Skeletal muscle satellite cell (primary cell): Measurements from ENCODE around the gene ANXA9.

Experiments
- H3K27me3 ChIP-seq: 2 replicates; pipeline ENCODE4 v1.7.0; 2013; ENCODE audit warnings: low read length; ENCODE audit not compliant: control insufficient read depth, insufficient read depth
- H3K36me3 ChIP-seq: 2 replicates; pipeline ENCODE4 v1.7.0; 2013; ENCODE audit warnings: mild to moderate bottlenecking, control low read depth, low read length; ENCODE audit not compliant: insufficient read depth
- H3K4me1 ChIP-seq: 2 replicates; pipeline ENCODE4 v1.7.0; 2013; ENCODE audit warnings: low read length; ENCODE audit not compliant: control insufficient read depth, insufficient read depth
- H3K4me2 ChIP-seq: 2 replicates; pipeline ENCODE4 v1.7.0; 2013; ENCODE audit warnings: mild to moderate bottlenecking, low read length
- H3K4me3 ChIP-seq: 2 replicates; pipeline ENCODE4 v1.7.0; 2013; ENCODE audit warnings: low read length
- H3K9ac ChIP-seq: 2 replicates; pipeline ENCODE4 v1.7.0; 2013; ENCODE audit warnings: mild to moderate bottlenecking, low read depth, low read length, moderate library complexity
- H3K9me3 ChIP-seq: replicated peaks from 2 replicates; pipeline ENCODE4 v1.7.0; 2013; ENCODE audit warnings: mild to moderate bottlenecking, control low read depth, low read length

The ANXA9 gene

GRCh38 chr1:150976879-150977694, 5.0 kb upstream of the ANXA9 start:
- Histone ChIP-seq H3K4me2 (peak overlapping the region; percentile 71), H3K4me1 (peaks cover 61% of the 10 kb centered on the region), H3K36me3 (no peaks in the 10 kb centered on the region), H3K9ac (peak overlapping the region; percentile 42), H3K27me3 (no peaks in the 10 kb centered on the region), H3K4me3 (peak overlapping the region; percentile 43), H3K9me3 (no peaks in the 10 kb centered on the region)

DNA sequence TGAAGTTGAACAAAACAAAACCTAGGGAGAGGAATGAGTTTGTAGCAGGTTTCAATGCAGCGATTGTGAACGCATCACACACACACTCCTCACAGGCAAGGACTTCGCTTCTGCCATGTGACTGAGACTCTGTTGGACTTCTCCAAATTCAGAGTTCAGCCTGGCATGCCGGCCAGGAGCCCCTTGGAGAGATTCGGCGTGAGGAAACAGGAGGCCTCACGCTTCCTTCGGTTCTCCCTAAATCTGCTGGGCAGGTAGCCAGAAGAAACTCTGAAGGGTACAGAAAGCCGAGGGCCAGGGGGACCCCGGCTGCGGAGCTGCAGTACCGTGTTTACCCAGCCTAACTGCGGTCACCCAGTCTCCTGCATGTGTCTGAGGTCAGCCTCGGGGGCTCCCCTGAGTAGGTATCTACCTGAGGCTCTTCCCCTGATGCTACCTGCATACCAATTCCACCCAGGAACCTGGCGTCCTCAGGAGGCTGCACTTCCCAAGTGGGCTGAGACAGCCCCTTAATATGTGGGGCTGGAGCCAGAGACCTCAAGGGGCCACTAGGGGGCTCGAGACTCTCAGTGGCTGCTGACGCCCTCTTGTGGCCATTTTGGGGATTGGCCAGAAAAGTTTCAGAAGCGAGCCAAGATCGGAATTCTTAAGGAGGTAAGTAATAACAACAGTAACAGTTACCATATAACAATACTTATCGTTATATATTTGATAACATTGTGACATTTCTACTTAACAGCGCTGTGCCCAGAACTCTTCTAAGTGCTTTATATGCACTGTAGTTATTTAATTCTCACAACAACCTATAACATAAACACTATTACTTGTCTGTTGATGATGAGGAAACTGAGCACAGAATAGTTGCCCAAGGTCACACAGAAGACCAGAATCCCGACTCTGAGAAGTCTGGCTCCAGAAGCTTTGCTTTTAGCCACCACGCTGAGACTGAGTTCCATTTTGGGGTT, 2.7 kb upstream of the ANXA9 start:
- Histone ChIP-seq H3K36me3 (no peaks in the 10 kb centered on the region), H3K4me3 (no peak overlapping the region), H3K9ac (no peak overlapping the region), H3K9me3 (no peaks in the 10 kb centered on the region), H3K4me1 (peaks cover 49% of the 10 kb centered on the region), H3K27me3 (no peaks in the 10 kb centered on the region), H3K4me2 (peak overlapping the region; percentile 26)

- peaks cover 44% of the 10 kb centered on the region for H3K4me1 ChIP-seq
- H3K4me2 ChIP-seq: no peak overlapping the region
- H3K9ac ChIP-seq: no peak overlapping the region
- H3K27me3 ChIP-seq: no peaks in the 10 kb centered on the region
- H3K36me3 ChIP-seq: no peaks in the 10 kb centered on the region
- H3K4me3 ChIP-seq: no peak overlapping the region
- H3K9me3 ChIP-seq: no peaks in the 10 kb centered on the region
Observed at GRCh38 chr1:150981177-150981804, 801 bp upstream of the ANXA9 start.

GRCh38 chr1:150985179-150985825, 3.2 kb downstream of the ANXA9 start:
- no peak overlapping the region for H3K9ac ChIP-seq
- no peaks in the 10 kb centered on the region for H3K9me3 ChIP-seq
- no peaks in the 10 kb centered on the region for H3K27me3 ChIP-seq
- no peak overlapping the region for H3K4me2 ChIP-seq
- no peaks in the 10 kb centered on the region for H3K36me3 ChIP-seq
- H3K4me1 ChIP-seq: peaks cover 12% of the 10 kb centered on the region
- no peak overlapping the region for H3K4me3 ChIP-seq

GRCh38 chr1:150987924-150988323, 5.8 kb downstream of the ANXA9 start:
- no peaks in the 10 kb centered on the region for H3K9me3 ChIP-seq
- H3K36me3 ChIP-seq: no peaks in the 10 kb centered on the region
- no peaks in the 10 kb centered on the region for H3K4me1 ChIP-seq
- no peak overlapping the region for H3K4me3 ChIP-seq
- no peak overlapping the region for H3K9ac ChIP-seq
- no peak overlapping the region for H3K4me2 ChIP-seq
- H3K27me3 ChIP-seq: no peaks in the 10 kb centered on the region

GRCh38 chr1:150992626-150993025, 10.5 kb downstream of the ANXA9 start:
- no peak overlapping the region for H3K4me3 ChIP-seq
- no peak overlapping the region for H3K9ac ChIP-seq
- peaks cover 3% of the 10 kb centered on the region for H3K4me1 ChIP-seq
- peaks cover 5% of the 10 kb centered on the region for H3K36me3 ChIP-seq
- H3K9me3 ChIP-seq: no peaks in the 10 kb centered on the region
- H3K27me3 ChIP-seq: no peaks in the 10 kb centered on the region
- H3K4me2 ChIP-seq: no peak overlapping the region

DNA sequence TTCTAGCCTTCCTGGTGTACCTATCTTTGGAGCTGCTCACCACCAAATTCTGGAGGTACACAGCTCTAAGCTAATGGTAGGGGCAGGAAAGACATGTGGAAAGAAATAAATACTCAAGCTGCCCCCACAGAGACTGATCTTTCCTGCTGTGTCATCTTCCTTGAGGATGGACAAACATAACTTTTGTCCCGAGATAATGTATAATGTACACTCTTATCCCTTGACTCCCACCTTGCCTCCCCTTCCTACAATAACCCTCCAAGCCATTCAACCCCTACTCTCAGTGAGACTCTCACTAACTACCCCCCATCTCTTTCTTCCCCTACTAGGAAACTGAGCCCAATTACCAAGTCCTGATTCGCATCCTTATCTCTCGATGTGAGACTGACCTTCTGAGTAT, 12.2 kb downstream of the ANXA9 start:
- Histone ChIP-seq H3K4me3 (no peak overlapping the region), H3K4me2 (no peak overlapping the region), H3K36me3 (peaks cover 9% of the 10 kb centered on the region), H3K27me3 (no peaks in the 10 kb centered on the region), H3K9ac (no peak overlapping the region), H3K4me1 (peaks cover 10% of the 10 kb centered on the region), H3K9me3 (no peaks in the 10 kb centered on the region)

GRCh38 chr1:150995460-150995859, 13.4 kb downstream of the ANXA9 start:
- Histone ChIP-seq H3K4me3 (no peak overlapping the region), H3K4me2 (no peak overlapping the region), H3K9me3 (no peaks in the 10 kb centered on the region), H3K9ac (no peak overlapping the region), H3K4me1 (peaks cover 17% of the 10 kb centered on the region), H3K27me3 (no peaks in the 10 kb centered on the region), H3K36me3 (peaks cover 9% of the 10 kb centered on the region)

DNA sequence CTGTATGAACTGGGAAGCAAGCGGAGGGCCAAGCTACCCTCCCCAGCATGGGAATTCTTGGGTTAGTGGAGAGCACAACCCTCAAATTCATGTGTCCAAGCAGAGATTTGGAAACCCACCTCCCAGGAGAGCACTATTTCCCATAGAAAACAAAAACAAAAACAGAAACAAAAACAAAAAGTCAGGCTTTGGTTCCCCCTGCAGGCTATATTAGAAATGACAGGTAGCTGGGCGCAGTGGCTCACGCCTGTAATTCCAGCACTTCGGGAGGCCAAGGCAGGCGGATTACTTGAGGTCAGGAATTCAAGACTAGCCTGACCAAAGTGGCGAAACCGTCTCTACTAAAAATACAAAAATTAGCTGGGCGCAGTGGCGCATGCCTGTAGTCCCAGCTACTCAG, 13.8 kb downstream of the ANXA9 start:
- H3K4me2 ChIP-seq: no peak overlapping the region
- H3K9me3 ChIP-seq: no peaks in the 10 kb centered on the region
- H3K36me3 ChIP-seq: peaks cover 9% of the 10 kb centered on the region
- H3K4me3 ChIP-seq: no peak overlapping the region
- H3K9ac ChIP-seq: no peak overlapping the region
- peaks cover 17% of the 10 kb centered on the region for H3K4me1 ChIP-seq
- H3K27me3 ChIP-seq: no peaks in the 10 kb centered on the region

DNA sequence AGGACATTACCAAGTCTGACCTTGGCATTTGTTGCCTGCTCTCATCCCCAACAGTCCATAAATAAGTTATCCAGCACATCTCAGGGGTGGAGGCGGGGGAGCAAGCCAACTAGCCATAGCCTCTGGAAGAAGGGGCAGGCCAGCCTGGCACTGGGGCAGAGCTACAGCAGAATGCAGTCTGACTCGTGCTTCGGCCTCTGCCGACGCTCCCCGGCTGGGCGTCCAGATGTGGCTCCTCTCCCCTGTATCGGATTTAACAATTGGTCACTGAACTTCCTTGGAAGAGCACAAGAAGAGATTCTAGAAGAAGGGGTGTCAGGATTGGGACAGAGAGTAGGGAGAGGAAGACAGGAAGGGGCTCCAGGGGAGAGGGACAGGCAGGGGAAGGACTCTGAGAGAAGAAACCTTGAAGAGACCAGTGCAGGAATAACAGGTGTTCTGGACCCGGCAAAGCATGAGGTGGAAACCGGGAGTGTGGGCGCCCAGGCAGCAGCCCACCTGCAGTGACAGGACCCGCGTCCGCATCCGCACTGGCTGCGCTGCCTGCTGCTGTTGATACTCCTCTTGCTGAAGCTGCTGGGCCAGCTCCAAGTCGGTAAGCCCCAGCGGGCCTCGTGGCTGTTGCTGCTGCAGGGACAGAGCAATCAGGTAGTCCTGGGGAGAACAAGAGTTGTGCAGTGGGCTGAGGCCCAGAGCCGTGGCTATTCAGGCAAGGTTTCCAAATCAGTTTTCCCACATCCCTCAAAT, 15.2 kb downstream of the ANXA9 start:
- H3K36me3 ChIP-seq: peaks cover 9% of the 10 kb centered on the region
- H3K9ac ChIP-seq: no peak overlapping the region
- H3K4me2 ChIP-seq: no peak overlapping the region
- H3K4me1 ChIP-seq: peaks cover 17% of the 10 kb centered on the region
- no peaks in the 10 kb centered on the region for H3K27me3 ChIP-seq
- no peaks in the 10 kb centered on the region for H3K9me3 ChIP-seq
- no peak overlapping the region for H3K4me3 ChIP-seq
